ENCODE data around the gene LARGE2.

The LARGE2 gene

GRCh38 chr11:45913942-45914635 lies 8.4 kb upstream of the LARGE2 start:
- peaks cover 29% of the 10 kb centered on the region for H3K36me3 ChIP-seq
- TF ChIP-seq CTCF (IDR thresholded peaks at IDR 0.05; ENCODE audit: low read depth, low read length), result no peak
- H3K27ac ChIP-seq, result no peak overlapping the region
- no peak for DNase-seq
- no peak overlapping the region for H3K4me3 ChIP-seq (ENCODE audit: low read depth, low read length)
- H3K27me3 ChIP-seq (ENCODE audit: insufficient read depth, low read depth, severe bottlenecking), result no peaks in the 10 kb centered on the region
- H3K9me3 ChIP-seq (ENCODE audit: severe bottlenecking), result no peaks in the 10 kb centered on the region

- H3K9me3 ChIP-seq (ENCODE audit: severe bottlenecking), result no peaks in the 10 kb centered on the region
- H3K4me3 ChIP-seq (ENCODE audit: low read depth, low read length), result no peak overlapping the region
- no peaks in the 10 kb centered on the region for H3K27me3 ChIP-seq (ENCODE audit: insufficient read depth, low read depth, severe bottlenecking)
- TF ChIP-seq CTCF (IDR thresholded peaks at IDR 0.05; ENCODE audit: low read depth, low read length), result no peak
- DNase-seq, result no peak
- peaks cover 26% of the 10 kb centered on the region for H3K36me3 ChIP-seq
- no peak overlapping the region for H3K27ac ChIP-seq
Measured at GRCh38 chr11:45915446-45915845, 7.0 kb upstream of the LARGE2 start.

- H3K27me3 ChIP-seq (ENCODE audit: insufficient read depth, low read depth, severe bottlenecking), result no peaks in the 10 kb centered on the region
- no peak for TF ChIP-seq CTCF (IDR thresholded peaks at IDR 0.05; ENCODE audit: low read depth, low read length)
- no peak for DNase-seq
- H3K36me3 ChIP-seq, result peaks cover 18% of the 10 kb centered on the region
- H3K27ac ChIP-seq, result peak overlapping the region; percentile 88
- H3K9me3 ChIP-seq (ENCODE audit: severe bottlenecking), result no peaks in the 10 kb centered on the region
- peak overlapping the region; percentile 96 for H3K4me3 ChIP-seq (ENCODE audit: low read depth, low read length)
Measured at GRCh38 chr11:45917286-45917622, 5.2 kb upstream of the LARGE2 start.

GRCh38 chr11:45917623-45918330 lies 4.7 kb upstream of the LARGE2 start, which contains the start of gene PEX16:
PEX16 (minus strand) TSS chr11:45917877; CDS start chr11:45917811, 66 bp downstream.
- no peak for TF ChIP-seq CTCF (IDR thresholded peaks at IDR 0.05; ENCODE audit: low read depth, low read length)
- Histone ChIP-seq H3K27ac (peak within 1 kb of the TSS; percentile 88), H3K4me3 (ENCODE audit: low read depth, low read length) (peak within 1 kb of the TSS; percentile 96), H3K9me3 (ENCODE audit: severe bottlenecking) (no peaks in the 10 kb centered on the region), H3K36me3 (peaks cover 18% of the 10 kb centered on the region), H3K27me3 (ENCODE audit: insufficient read depth, low read depth, severe bottlenecking) (no peaks in the 10 kb centered on the region)
- peak; percentile 96 for DNase-seq

- H3K27ac ChIP-seq, result peak overlapping the region; percentile 88
- H3K36me3 ChIP-seq, result peaks cover 18% of the 10 kb centered on the region
- DNase-seq, result peak; percentile 89
- H3K9me3 ChIP-seq (ENCODE audit: severe bottlenecking), result no peaks in the 10 kb centered on the region
- TF ChIP-seq CTCF (IDR thresholded peaks at IDR 0.05; ENCODE audit: low read depth, low read length), result no peak
- H3K4me3 ChIP-seq (ENCODE audit: low read depth, low read length), result peak overlapping the region; percentile 96
- no peaks in the 10 kb centered on the region for H3K27me3 ChIP-seq (ENCODE audit: insufficient read depth, low read depth, severe bottlenecking)
Measured at GRCh38 chr11:45918331-45918941, 4.0 kb upstream of the LARGE2 start.
